MM.1S (cell line): ENCODE data around the gene PMPCA.

Experiments
- DNase-seq: peaks from one replicate; pipeline ENCODE4 v3.0.0-alpha.2; 2015
- H2AFZ ChIP-seq: fragments of 300-600 bp; sonication (generic); 2 replicates; pipeline ENCODE4 v1.6.0; 2016; ENCODE audit warnings: antibody characterized with exemption, low read length
- H3F3A ChIP-seq: fragments of 300-600 bp; sonication (generic); 2 replicates; pipeline ENCODE4 v1.6.1; 2016; ENCODE audit warnings: mild to moderate bottlenecking, antibody characterized with exemption, low read length, moderate library complexity, mixed read lengths; ENCODE audit not compliant: insufficient read depth
- H3K27ac ChIP-seq: fragments of 300-600 bp; sonication (generic); 2 replicates; pipeline ENCODE4 v1.5.1; 2016; ENCODE audit warnings: mild to moderate bottlenecking, low read length
- H3K27me3 ChIP-seq: fragments of 300-600 bp; sonication (generic); replicated peaks from 2 replicates; pipeline ENCODE4 v1.6.0; 2016; ENCODE audit warnings: low read length; ENCODE audit not compliant: insufficient read depth
- H3K36me3 ChIP-seq: fragments of 300-600 bp; sonication (generic); replicated peaks from 2 replicates; pipeline ENCODE4 v1.6.1; 2016; ENCODE audit warnings: mild to moderate bottlenecking, low read length, mixed read lengths; ENCODE audit not compliant: insufficient read depth
- H3K4me1 ChIP-seq: fragments of 300-600 bp; sonication (generic); 2 replicates; pipeline ENCODE4 v1.6.1; 2016; ENCODE audit warnings: low read length, mixed read lengths
- H3K4me2 ChIP-seq: fragments of 300-600 bp; sonication (generic); 2 replicates; pipeline ENCODE4 v1.6.0; 2016; ENCODE audit warnings: low read depth, low read length
- H3K4me3 ChIP-seq: fragments of 300-600 bp; sonication (generic); 2 replicates; pipeline ENCODE4 v1.5.1; 2016; ENCODE audit warnings: low read length, mixed read lengths
- H3K79me2 ChIP-seq: fragments of 300-600 bp; sonication (generic); 2 replicates; pipeline ENCODE4 v1.6.1; 2016; ENCODE audit warnings: mixed run types, low read length, mixed read lengths
- H3K9ac ChIP-seq: fragments of 300-600 bp; sonication (generic); 2 replicates; pipeline ENCODE4 v1.6.1; 2016; ENCODE audit warnings: low read length, mixed read lengths
- H3K9me2 ChIP-seq: fragments of 300-600 bp; sonication (generic); replicated peaks from 2 replicates; pipeline ENCODE4 v1.6.1; 2016; ENCODE audit warnings: mild to moderate bottlenecking, low read length, mixed read lengths; ENCODE audit not compliant: insufficient read depth
- H3K9me3 ChIP-seq: fragments of 300-600 bp; sonication (generic); replicated peaks from 2 replicates; pipeline ENCODE4 v1.6.1; 2016; ENCODE audit warnings: mild to moderate bottlenecking, low read length, mixed read lengths; ENCODE audit not compliant: insufficient read depth
- H4K20me1 ChIP-seq: fragments of 300-600 bp; sonication (generic); 2 replicates; pipeline ENCODE4 v1.6.1; 2016; ENCODE audit warnings: mild to moderate bottlenecking, low read length, moderate library complexity, mixed read lengths; ENCODE audit not compliant: insufficient read depth
- EZH2 ChIP-seq: fragments of 300-600 bp; sonication (generic); optimal IDR thresholded peaks from 2 replicates; pipeline ENCODE3; 2017; ENCODE audit warnings: low read depth, mild to moderate bottlenecking, antibody characterized with exemption, low read length, mixed read lengths
- EZH2phosphoT487 ChIP-seq: fragments of 300-600 bp; sonication (generic); IDR thresholded peaks from 2 replicates; pipeline ENCODE4 v1.6.1; 2018; ENCODE audit warnings: antibody characterized with exemption, low read length
- TF ChIP-seq, protein P1 (sequence below): fragments of 300-600 bp; sonication (generic); IDR thresholded peaks from 2 replicates; pipeline ENCODE4 v1.5.1; 2016; ENCODE audit warnings: antibody characterized with exemption, low read length, mixed read lengths

The PMPCA gene

DNA sequence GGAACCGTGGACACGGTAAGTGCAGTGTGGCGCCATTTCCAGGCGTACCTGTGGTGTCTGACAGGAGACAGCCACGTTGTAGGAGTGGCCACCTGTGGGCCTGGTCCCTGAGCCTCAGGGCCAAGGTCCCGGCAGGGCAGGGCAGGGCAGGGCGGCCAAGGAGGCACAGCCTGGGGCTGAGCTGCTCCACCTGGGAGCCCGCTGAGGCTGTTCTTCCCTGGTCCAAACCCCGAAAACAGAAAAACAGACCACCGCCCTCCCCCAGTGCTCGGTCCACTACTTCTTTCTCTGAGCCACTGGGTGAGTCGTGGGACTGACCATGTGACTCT is 8.6 kb downstream of the PMPCA start:
- no peaks in the 10 kb centered on the region for H3K27me3 ChIP-seq
- H3K4me3 ChIP-seq: no peak overlapping the region
- no peaks in the 10 kb centered on the region for H3K9me3 ChIP-seq
- H3F3A ChIP-seq: no peaks in the 10 kb centered on the region
- H3K4me2 ChIP-seq: no peak overlapping the region
- no peaks in the 10 kb centered on the region for H3K9me2 ChIP-seq
- H4K20me1 ChIP-seq: no peaks in the 10 kb centered on the region
- peaks cover 6% of the 10 kb centered on the region for H3K79me2 ChIP-seq
- H3K27ac ChIP-seq: no peak overlapping the region
- H3K36me3 ChIP-seq: peaks cover 6% of the 10 kb centered on the region; the same call in 1 of the 2 replicates
- no peak overlapping the region for H2AFZ ChIP-seq
- H3K4me1 ChIP-seq: no peaks in the 10 kb centered on the region
- no peak overlapping the region for H3K9ac ChIP-seq
- TF ChIP-seq EZH2phosphoT487 (no peak), EZH2 (no peak)
- DNase-seq: no peak

DNA sequence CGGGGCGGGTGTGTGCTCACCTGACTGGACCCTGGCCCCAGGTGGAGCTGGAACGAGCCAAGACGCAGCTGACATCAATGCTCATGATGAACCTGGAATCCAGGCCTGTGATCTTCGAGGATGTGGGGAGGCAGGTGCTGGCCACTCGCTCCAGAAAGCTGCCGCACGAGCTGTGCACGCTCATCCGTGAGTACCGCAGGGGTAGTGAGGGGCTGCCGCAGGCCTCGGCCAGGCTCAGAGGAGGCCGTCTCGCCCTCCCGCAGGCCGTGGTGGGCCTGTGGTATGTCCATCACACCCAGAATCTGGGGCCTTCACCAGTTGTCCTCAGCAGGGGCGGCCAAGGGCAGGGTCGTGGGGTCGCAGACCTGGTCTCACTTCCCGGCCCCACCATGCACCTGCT is 11.3 kb downstream of the PMPCA start:
- no peaks in the 10 kb centered on the region for H4K20me1 ChIP-seq
- H3K4me2 ChIP-seq: no peak overlapping the region
- no peaks in the 10 kb centered on the region for H3K9me2 ChIP-seq
- H3K27me3 ChIP-seq: no peaks in the 10 kb centered on the region
- TF ChIP-seq EZH2phosphoT487 (no peak), EZH2 (no peak)
- TF ChIP-seq, protein P1, sequence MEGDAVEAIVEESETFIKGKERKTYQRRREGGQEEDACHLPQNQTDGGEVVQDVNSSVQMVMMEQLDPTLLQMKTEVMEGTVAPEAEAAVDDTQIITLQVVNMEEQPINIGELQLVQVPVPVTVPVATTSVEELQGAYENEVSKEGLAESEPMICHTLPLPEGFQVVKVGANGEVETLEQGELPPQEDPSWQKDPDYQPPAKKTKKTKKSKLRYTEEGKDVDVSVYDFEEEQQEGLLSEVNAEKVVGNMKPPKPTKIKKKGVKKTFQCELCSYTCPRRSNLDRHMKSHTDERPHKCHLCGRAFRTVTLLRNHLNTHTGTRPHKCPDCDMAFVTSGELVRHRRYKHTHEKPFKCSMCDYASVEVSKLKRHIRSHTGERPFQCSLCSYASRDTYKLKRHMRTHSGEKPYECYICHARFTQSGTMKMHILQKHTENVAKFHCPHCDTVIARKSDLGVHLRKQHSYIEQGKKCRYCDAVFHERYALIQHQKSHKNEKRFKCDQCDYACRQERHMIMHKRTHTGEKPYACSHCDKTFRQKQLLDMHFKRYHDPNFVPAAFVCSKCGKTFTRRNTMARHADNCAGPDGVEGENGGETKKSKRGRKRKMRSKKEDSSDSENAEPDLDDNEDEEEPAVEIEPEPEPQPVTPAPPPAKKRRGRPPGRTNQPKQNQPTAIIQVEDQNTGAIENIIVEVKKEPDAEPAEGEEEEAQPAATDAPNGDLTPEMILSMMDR: no peak
- H3K27ac ChIP-seq: no peak overlapping the region
- no peaks in the 10 kb centered on the region for H3K9me3 ChIP-seq
- H3K36me3 ChIP-seq: peaks cover 3% of the 10 kb centered on the region; the same call in 1 of the 2 replicates
- H3K9ac ChIP-seq: no peak overlapping the region
- no peak overlapping the region for H3K4me3 ChIP-seq
- H3K79me2 ChIP-seq: no peaks in the 10 kb centered on the region
- DNase-seq: no peak
- H3K4me1 ChIP-seq: no peaks in the 10 kb centered on the region
- no peaks in the 10 kb centered on the region for H3F3A ChIP-seq
- no peak overlapping the region for H2AFZ ChIP-seq

DNA sequence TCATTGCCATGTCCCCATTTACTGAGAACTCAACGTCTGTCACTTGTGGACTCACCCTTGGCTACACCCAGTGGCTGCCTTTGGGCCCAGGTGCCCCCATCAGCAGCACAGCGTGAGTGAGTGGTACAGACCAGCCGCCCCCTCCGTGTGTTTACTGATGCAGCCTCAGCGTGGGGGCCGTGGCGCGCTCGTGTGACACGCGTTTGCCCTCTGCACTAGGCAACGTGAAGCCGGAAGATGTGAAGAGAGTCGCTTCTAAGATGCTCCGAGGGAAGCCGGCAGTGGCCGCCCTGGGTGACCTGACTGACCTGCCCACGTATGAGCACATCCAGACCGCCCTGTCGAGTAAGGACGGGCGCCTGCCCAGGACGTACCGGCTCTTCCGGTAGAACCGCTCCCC is 12.4 kb downstream of the PMPCA start:
- no peaks in the 10 kb centered on the region for H3K9me3 ChIP-seq
- no peak for DNase-seq
- no peaks in the 10 kb centered on the region for H4K20me1 ChIP-seq
- no peak for TF ChIP-seq EZH2phosphoT487
- TF ChIP-seq EZH2: no peak
- TF ChIP-seq, protein P1: no peak
- no peaks in the 10 kb centered on the region for H3K79me2 ChIP-seq
- H3K9me2 ChIP-seq: no peaks in the 10 kb centered on the region
- peaks cover 3% of the 10 kb centered on the region; the same call in 1 of the 2 replicates for H3K36me3 ChIP-seq
- H3K4me1 ChIP-seq: no peaks in the 10 kb centered on the region
- H3K4me3 ChIP-seq: no peak overlapping the region
- no peak overlapping the region for H3K4me2 ChIP-seq
- H3K27ac ChIP-seq: no peak overlapping the region
- H2AFZ ChIP-seq: no peak overlapping the region
- H3F3A ChIP-seq: no peaks in the 10 kb centered on the region
- no peak overlapping the region for H3K9ac ChIP-seq
- no peaks in the 10 kb centered on the region for H3K27me3 ChIP-seq

DNA sequence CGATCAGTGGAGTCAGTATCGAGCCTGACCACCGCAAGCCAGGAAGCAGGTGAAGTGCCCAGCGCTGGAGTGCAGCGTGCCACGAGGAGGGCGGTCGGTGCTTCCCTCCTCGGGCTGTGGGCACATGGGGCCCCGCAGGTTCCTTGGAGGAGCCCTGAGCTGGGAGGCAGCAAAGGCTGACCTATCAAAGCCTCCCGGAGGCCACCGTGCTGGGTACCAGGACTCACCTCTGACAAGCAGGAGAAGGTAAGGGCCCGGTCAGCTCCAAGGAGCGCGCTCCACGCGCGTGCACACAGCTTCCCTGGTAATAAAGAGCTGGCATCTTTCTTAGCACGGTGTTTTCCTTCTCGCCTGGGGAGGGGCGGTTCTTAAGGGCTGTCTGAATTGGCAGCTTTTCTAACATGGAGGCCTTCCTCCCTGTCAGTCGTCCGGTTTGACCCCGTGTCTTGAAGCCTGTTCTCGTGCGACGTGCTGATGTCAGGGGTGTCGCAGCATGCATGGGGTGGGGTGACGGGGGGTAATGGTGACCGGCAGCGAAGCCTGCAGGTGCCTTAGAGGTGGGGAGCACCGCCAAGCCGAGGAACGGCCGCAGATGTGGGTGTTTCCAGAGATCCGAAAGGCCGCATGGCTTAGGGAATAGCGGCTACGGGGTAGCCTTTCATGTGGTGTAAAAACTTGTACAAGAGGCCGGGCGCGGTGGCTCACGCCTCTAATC is 13.1 kb downstream of the PMPCA start:
- Histone ChIP-seq H3K36me3 (peaks cover 3% of the 10 kb centered on the region; the same call in 1 of the 2 replicates), H3K9me2 (no peaks in the 10 kb centered on the region), H3K9me3 (no peaks in the 10 kb centered on the region), H3K4me1 (no peaks in the 10 kb centered on the region), H3K27ac (no peak overlapping the region), H2AFZ (no peak overlapping the region), H3F3A (no peaks in the 10 kb centered on the region), H3K27me3 (no peaks in the 10 kb centered on the region), H3K4me2 (no peak overlapping the region), H3K9ac (no peak overlapping the region), H4K20me1 (no peaks in the 10 kb centered on the region), H3K4me3 (no peak overlapping the region), H3K79me2 (no peaks in the 10 kb centered on the region)
- TF ChIP-seq EZH2 (no peak), EZH2phosphoT487 (no peak)
- TF ChIP-seq, protein P1: no peak
- DNase-seq: no peak
